ENCODE data around the gene SMCHD1. TPM values are rescaled to one million over a fixed set of nuclear protein-coding genes. Genes with fewer than 3 reads are reported as not detected.
"Not testable (repeated sequence)": the region's sequence is repeated elsewhere in the genome, so short reads cannot be mapped to it uniquely, and the experiment has no call there.

Gene SMCHD1
- total RNA-seq, 4 donors from 2014 or later: 41.0 to 179 (median 136) TPM

GRCh38 chr18:2805970-2806943, 150.7 kb downstream of the SMCHD1 start:
- no peak for DNase-seq
- Histone ChIP-seq H3K4me3 (no peak overlapping the region), H3K4me1 (no peaks in the 10 kb centered on the region), H3K27ac (no peak overlapping the region), H3K27me3 (no peaks in the 10 kb centered on the region), H3K36me3 (peaks cover 0 to 8% (median under 1%) of the 10 kb centered on the region in 4 donors), H3K9me3 (no peaks in the 10 kb centered on the region)
- WGBS, 2 donors (ENCODE audit: low coverage in 1 of 2): 90 to 95% methylated on average over 4 to 8 of the region's 8 CpGs
- TF ChIP-seq POLR2AphosphoS5 (IDR thresholded peaks at IDR 0.05) (no peak), POLR2A (IDR thresholded peaks at IDR 0.05) (no peak), CTCF (IDR thresholded peaks at IDR 0.05) (no peak), EP300 (IDR thresholded peaks at IDR 0.05; ENCODE audit: low read depth) (no peak)
- in situ Hi-C loops (cut with MboI; ENCODE audit: low pct_ligation_motif_present in 1 of 4, low pct_unique_long_range_greater_than_20kb in 1 of 4, low sequenced_read_pairs in 3 of 4) (no loop called here), intact Hi-C loops (cut with DNase I; ENCODE audit: low total_unique reads) (no loop called here)

GRCh38 chr18:2808640-2809039, 153.1 kb downstream of the SMCHD1 start:
- H3K27me3 ChIP-seq; H3K4me3 ChIP-seq; DNase-seq; H3K4me1 ChIP-seq; H3K36me3 ChIP-seq; intact Hi-C loops (cut with DNase I; ENCODE audit: low total_unique reads); H3K9me3 ChIP-seq; H3K27ac ChIP-seq; in situ Hi-C loops (cut with MboI; ENCODE audit: low pct_ligation_motif_present in 1 of 4, low pct_unique_long_range_greater_than_20kb in 1 of 4, low sequenced_read_pairs in 3 of 4): not testable (repeated sequence)
- WGBS, 2 donors (ENCODE audit: low coverage in 1 of 2): 55 to 68% methylated on average over 2 of the region's 2 CpGs

- H3K9me3 ChIP-seq; H3K27me3 ChIP-seq; intact Hi-C loops (cut with DNase I; ENCODE audit: low total_unique reads); H3K27ac ChIP-seq; H3K4me1 ChIP-seq; in situ Hi-C loops (cut with MboI; ENCODE audit: low pct_ligation_motif_present in 1 of 4, low pct_unique_long_range_greater_than_20kb in 1 of 4, low sequenced_read_pairs in 3 of 4); H3K36me3 ChIP-seq; DNase-seq; H3K4me3 ChIP-seq: not testable (repeated sequence)
- WGBS, 2 donors (ENCODE audit: low coverage in 1 of 2): 88 to 93% methylated on average over 3 to 6 of the region's 6 CpGs
Observed at GRCh38 chr18:2809666-2810183, 154.2 kb downstream of the SMCHD1 start.

GRCh38 chr18:2811416-2811815, 155.9 kb downstream of the SMCHD1 start:
- TF ChIP-seq CTCF (IDR thresholded peaks at IDR 0.05) (no peak), EP300 (IDR thresholded peaks at IDR 0.05; ENCODE audit: low read depth) (no peak), POLR2A (IDR thresholded peaks at IDR 0.05) (no peak), POLR2AphosphoS5 (IDR thresholded peaks at IDR 0.05) (no peak)
- H3K4me1 ChIP-seq: no peaks in the 10 kb centered on the region
- in situ Hi-C loops (cut with MboI; ENCODE audit: low pct_ligation_motif_present in 1 of 4, low pct_unique_long_range_greater_than_20kb in 1 of 4, low sequenced_read_pairs in 3 of 4) (no loop called here), intact Hi-C loops (cut with DNase I; ENCODE audit: low total_unique reads) (no loop called here)
- no peaks in the 10 kb centered on the region for H3K27me3 ChIP-seq
- WGBS, 2 donors (ENCODE audit: low coverage in 1 of 2): 92 to 100% methylated on average over 1 of the region's 1 CpG
- H3K27ac ChIP-seq: no peak overlapping the region
- no peak for DNase-seq
- peaks cover 5 to 6% of the 10 kb centered on the region in 2 donors for H3K9me3 ChIP-seq
- no peaks in the 10 kb centered on the region for H3K36me3 ChIP-seq
- H3K4me3 ChIP-seq: no peak overlapping the region

GRCh38 chr18:2814928-2815327, 159.4 kb downstream of the SMCHD1 start:
- in situ Hi-C loops (cut with MboI; ENCODE audit: low pct_ligation_motif_present in 1 of 4, low pct_unique_long_range_greater_than_20kb in 1 of 4, low sequenced_read_pairs in 3 of 4) (no loop called here), intact Hi-C loops (cut with DNase I; ENCODE audit: low total_unique reads) (no loop called here)
- no peaks in the 10 kb centered on the region for H3K36me3 ChIP-seq
- no peaks in the 10 kb centered on the region for H3K4me1 ChIP-seq
- DNase-seq: no peak
- H3K9me3 ChIP-seq: peaks cover 5 to 6% of the 10 kb centered on the region in 2 donors
- no peaks in the 10 kb centered on the region for H3K27me3 ChIP-seq
- no peak overlapping the region for H3K4me3 ChIP-seq
- TF ChIP-seq EP300 (IDR thresholded peaks at IDR 0.05; ENCODE audit: low read depth) (no peak), POLR2AphosphoS5 (IDR thresholded peaks at IDR 0.05) (no peak), POLR2A (IDR thresholded peaks at IDR 0.05) (no peak), CTCF (IDR thresholded peaks at IDR 0.05) (no peak)
- no peak overlapping the region for H3K27ac ChIP-seq
- WGBS, 2 donors (ENCODE audit: low coverage in 1 of 2): 95 to 96% methylated on average over 2 of the region's 2 CpGs

Measured in transverse colon (tissue), 4 donors.